T1000 (cell line): ENCODE data around the gene COMMD9.

Experiments
- DNase-seq: peaks from one replicate; lab custom pipeline; 2025; ENCODE audit warnings: mixed read lengths; lab: John Stamatoyannopoulos, UW

COMMD9 gene

GRCh38 chr11:36296884-36297543, 7.8 kb upstream of the COMMD9 start:
- no peak for DNase-seq

- no peak for DNase-seq
Measured at GRCh38 chr11:36295926-36296325, 6.7 kb upstream of the COMMD9 start, which contains the start of gene PRR5L. TSS of gene PRR5L (plus strand) at chr11:36296288. CDS start at chr11:36401122, 104,834 bp downstream.

DNA sequence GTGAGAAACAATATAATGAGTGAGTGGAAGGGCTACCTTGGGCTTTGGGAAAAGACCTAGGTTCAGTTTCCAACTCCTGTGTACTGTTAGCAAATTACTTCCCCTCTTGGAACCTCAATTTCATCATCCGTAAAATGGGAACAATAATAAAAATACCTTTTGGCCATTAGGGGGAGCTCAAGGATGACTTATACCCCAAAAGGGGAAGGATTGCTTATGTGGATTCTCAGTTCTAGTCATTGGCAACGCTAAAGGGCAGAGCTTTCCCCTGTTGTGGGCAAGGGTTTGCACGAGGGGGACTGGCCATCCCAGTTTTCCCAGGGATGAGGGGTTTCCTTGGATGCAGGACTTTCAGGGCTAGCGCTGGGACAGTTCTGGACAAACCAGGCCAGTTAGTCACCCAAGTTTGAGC, 3.1 kb upstream of the COMMD9 start:
- DNase-seq, result no peak

DNA sequence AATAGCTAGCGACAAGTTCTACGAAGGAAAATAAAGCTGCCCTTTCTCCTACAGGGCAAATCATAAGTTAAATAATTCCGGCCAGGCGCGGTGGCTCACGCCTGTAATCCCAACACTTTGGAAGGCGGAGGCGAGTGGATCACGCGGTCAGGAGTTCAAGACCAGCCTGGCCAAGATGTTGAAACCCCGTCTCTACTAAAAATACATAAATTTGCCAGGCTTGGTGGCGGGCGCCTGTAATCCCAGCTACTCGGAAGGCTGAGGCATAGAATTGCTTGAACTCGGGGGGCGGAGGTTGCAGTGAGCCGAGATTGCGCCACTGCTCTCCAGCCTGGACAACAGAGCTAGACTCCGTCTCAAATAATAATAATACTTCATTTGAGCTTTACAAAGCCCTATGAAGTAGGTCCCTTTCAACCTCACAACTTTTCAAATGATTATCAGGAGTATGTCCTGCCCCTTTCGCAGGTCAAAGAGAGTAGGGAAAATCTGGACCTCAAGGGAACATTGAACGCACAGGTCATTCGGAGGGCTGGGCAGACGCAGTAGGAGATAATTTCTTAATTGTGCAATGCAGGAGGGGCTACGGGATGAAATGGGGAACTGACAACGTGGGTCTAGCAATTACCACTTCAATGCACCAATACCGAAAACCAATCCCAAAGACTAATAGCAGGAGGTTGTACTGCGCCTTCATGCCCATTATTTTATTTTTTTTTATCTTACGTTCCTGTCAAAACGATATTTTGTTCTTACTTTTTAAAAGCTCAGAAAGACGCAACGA, 590 bp downstream of the COMMD9 start:
- DNase-seq, result no peak

GRCh38 chr11:36282926-36283325, 6.3 kb downstream of the COMMD9 start:
- DNase-seq, result no peak

GRCh38 chr11:36281850-36282249, 7.4 kb downstream of the COMMD9 start:
- no peak for DNase-seq

DNA sequence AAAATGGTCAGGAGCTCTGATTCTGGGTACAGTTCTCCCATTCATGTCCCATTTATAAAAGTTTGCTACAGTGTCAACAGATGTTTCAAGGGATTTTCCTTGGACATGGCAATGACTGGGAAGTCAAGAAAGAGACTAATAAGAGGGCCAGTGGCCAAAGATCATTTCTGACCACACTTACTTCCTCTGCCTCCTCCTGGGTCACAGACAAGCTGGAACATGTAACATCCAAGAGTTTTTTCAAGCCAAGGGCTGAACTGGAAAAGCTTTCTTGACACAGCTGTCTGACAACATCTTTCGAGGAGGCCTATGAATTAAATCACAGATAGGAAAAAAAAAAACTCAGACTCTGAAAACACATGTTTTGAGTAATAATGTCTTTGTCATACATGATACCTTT, 8.7 kb downstream of the COMMD9 start:
- no peak for DNase-seq

DNA sequence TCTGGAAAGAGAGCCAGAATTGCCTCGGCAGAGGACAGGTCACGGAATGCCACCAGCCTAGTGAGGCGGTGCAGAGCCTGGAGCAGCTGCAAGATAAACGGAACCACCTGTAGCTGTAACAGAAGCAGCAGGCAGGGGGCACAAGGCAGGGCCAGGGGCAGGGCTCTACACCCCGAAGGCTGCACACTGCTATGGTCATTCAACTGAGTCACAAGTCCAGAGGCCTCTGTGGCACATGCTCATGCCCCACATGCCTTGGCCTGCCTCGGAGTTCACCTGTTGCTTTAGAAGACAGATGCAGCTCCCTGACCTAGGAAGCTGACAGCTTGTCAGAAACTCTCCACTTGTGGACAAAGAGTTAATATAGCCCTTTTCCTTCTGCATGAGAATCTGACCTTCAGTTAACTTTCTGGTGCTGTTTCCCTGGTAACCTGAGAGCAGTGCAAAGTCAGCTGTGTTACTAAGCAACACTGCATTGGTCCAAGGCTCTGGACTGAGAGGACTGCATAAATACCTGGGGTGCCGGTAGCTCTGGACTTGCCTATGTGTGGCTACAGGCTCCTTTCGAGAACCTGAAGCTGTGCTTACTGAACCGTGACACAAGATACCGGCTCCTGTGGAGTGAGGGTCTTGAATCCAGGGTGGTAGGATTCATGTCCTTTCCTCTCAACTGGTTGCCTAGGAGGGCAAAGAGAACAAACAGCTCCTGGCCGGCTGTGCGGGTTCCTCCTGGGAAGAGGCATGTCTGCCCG, 10.5 kb downstream of the COMMD9 start:
- DNase-seq, result no peak

- no peak for DNase-seq
Measured at GRCh38 chr11:36274414-36274813, 14.8 kb downstream of the COMMD9 start.

- DNase-seq, result no peak
Measured at GRCh38 chr11:36273110-36273509, 16.1 kb downstream of the COMMD9 start.

- no peak for DNase-seq
Measured at GRCh38 chr11:36271794-36272407, 17.3 kb downstream of the COMMD9 start.

DNA sequence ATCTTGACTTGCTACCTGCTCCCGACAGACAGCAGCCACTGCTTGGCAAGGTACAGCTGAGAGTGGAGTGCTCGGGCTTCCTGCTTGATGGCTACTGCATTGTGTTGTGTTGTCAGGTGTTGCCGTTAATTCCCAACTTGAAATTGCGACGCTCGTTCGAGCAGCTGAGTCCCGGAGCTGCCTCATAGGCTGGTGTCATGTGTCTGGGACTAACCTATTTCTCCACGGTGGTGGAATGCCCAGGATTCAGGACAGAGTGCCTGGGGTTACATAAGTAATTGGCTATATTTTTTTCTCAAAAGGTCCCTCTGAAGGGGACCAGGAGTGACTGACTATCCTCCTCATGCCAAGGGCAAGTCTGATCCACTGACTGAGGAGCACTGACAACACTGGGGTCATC, 18.5 kb downstream of the COMMD9 start:
- DNase-seq, result no peak

- no peak for DNase-seq
Measured at GRCh38 chr11:36268337-36268985, 20.8 kb downstream of the COMMD9 start.

GRCh38 chr11:36266767-36267166, 22.5 kb downstream of the COMMD9 start:
- no peak for DNase-seq

GRCh38 chr11:36265793-36266628, 23.2 kb downstream of the COMMD9 start:
- DNase-seq, result peak; percentile 31

DNA sequence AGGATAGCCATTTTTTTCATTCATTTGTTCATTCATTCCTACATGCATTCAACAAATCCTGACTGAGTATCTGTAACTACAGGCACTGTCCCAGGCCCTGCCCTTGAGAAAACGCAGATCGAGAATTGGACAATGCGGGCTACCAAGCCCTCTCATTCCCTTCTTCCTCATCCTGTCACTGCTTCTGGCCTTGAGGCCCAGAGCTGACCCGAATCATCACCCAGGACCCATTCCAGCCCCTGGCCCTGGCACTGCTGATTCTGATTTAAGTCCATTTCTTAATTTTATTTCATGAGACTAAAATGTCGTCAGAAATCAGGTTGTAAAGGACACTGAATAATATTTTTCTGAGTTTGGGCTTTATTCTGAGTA, 24.3 kb downstream of the COMMD9 start:
- no peak for DNase-seq

- DNase-seq, result no peak
Measured at GRCh38 chr11:36264011-36264972, 24.9 kb downstream of the COMMD9 start.

DNA sequence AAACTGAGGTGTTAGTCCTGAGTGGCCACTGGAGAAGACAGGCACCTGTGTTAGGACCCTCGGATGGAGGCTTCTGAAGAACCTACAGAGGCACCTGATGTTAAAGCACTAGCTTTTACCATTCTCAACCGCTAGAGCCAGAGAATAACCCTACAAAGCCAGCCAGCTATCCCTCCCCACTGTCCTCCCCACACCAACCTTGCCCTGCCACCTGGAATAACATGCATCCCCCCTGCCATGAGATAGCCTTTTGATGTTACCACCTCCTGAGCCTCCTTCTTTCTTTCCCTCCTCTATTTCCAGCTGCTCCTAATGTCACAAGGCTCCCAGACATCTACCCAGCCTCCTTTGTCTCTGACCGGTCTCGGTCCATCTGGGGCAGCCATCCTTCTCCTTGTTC, 28.1 kb downstream of the COMMD9 start:
- DNase-seq, result no peak

DNA sequence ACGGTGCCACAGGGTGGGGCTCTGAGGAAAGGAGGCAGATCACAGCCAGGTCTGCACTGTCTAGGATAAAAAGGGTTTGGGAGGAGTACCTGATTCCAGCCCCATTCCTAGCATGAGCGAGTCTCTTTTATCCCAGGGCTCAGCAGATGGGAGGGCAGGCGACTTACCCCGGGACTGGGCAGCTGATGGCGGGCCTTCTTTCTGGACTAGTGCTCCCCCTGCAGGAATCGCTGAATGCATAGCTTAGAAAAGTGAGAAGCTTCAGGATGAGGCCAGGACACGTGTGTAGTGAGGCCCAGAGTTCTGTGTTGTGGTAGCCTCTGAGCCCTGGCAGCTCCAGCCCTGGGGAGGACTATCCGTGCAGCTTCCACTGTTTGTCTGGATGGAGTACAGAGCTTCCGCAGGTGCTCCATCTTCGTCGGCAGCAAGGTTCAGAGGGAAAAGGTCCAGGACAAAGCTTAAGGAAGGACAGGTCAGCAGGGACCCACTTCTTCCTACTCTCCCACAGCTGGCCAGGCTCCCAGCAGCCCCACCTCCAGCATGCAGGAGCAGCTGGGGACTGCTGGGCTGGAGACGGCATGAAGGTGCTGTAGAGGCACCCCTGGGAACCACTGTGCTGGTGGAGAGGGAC, 30.4 kb downstream of the COMMD9 start:
- no peak for DNase-seq
